Central memory CD8-positive, alpha-beta T cell (primary cell): ENCODE measurements around the gene RTP3.
A peak's percentile ranks its signal among the peaks of the same experiment; 100 is the strongest.
"Not testable (repeated sequence)": the region's sequence is repeated elsewhere in the genome, so short reads cannot be mapped to it uniquely, and the experiment has no call there.

ENCODE experiments used
- ATAC-seq: fragments of 150-1000 bp; cut with Tn5 transposase; replicated peaks from 2 replicates; pipeline ENCODE4 v1.10.0; 2022; ENCODE audit warnings: mild to moderate bottlenecking, moderate FRiP score, moderate number of reproducible peaks; ENCODE audit not compliant: poor library complexity, severe bottlenecking; ENCODE audit errors: extremely low read depth
- DNase-seq, 2 donors: peaks; one replicate each; pipeline ENCODE4 v3.0.0; 2021; ENCODE audit warnings: low spot score in 2 of 2
- H3K27ac Mint-ChIP-seq: one replicate; pipeline ENCODE4 v1.8.0; 2022; ENCODE audit warnings: low read depth, mild to moderate bottlenecking, moderate library complexity, mixed read lengths
- H3K27me3 Mint-ChIP-seq: one replicate; pipeline ENCODE4 v1.8.0; 2022; ENCODE audit warnings: mixed read lengths
- H3K36me3 Mint-ChIP-seq: one replicate; pipeline ENCODE4 v1.8.0; 2022; ENCODE audit warnings: mild to moderate bottlenecking, moderate library complexity, mixed read lengths; ENCODE audit not compliant: insufficient read depth
- H3K4me1 Mint-ChIP-seq: one replicate; pipeline ENCODE4 v1.8.0; 2022; ENCODE audit warnings: mixed read lengths
- H3K4me3 Mint-ChIP-seq: one replicate; pipeline ENCODE4 v1.8.0; 2022; ENCODE audit warnings: mild to moderate bottlenecking, moderate library complexity, mixed read lengths
- H3K9me3 Mint-ChIP-seq: one replicate; pipeline ENCODE4 v1.8.0; 2022; ENCODE audit warnings: mixed read lengths

Gene RTP3

DNA sequence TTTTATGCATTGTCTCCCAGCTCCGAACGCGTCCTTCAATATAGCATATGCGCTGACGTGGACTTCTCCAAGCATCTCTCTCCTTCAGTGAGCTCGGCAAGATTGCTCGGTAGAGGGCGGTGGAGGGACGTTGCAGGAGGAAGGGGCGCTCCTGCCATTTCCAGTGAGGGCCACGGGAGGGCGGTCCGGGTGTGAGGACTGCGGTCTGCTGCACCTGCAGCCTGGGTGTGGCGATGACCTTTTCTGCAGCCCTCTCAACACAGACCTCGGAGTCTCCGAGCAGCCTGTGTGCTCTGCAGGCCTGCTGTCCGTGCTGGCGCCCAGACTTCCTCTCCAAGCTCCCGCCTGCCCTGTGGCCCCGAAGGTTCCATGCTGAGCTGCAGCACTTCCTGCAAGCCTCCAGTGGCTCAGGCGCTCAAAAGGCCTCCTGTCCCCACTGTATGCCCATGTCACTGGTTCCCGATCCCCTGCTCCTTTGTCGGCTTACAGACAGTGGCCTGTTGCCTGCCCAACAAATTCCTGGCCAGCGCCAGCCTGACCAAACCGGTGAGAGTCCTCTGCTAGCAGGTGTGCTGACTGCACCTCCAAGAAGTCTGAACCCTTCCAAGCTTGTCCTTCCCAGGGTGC, 8.9 kb upstream of the RTP3 start:
- H3K4me3 Mint-ChIP-seq = peak overlapping the region; percentile 59
- H3K36me3 Mint-ChIP-seq = peaks cover 7% of the 10 kb centered on the region

DNA sequence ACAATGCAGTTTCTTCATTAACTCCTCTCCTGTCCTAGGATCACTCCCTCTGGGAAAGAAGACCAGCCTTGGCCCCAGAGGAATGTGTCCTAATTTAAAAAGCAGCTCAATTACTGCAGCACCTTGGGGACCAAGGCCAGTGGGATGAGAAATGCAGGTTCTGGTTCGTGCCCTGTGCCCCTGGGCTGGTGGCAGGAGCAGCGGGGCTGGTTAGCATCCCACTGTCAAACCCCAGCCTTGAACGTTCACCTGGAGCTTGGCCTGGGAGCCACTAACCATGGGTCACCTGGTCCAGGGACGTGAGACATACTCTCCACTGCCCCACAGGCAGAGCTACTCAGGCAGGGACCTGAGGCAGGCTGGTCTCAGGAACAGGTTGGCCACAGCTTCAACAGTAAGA, 8.4 kb upstream of the RTP3 start:
- Mint-ChIP-seq H3K36me3 (peaks cover 7% of the 10 kb centered on the region), H3K4me1 (peaks cover 17% of the 10 kb centered on the region), H3K4me3 (peak overlapping the region; percentile 59), H3K27ac (no peak overlapping the region), H3K27me3 (no peaks in the 10 kb centered on the region), H3K9me3 (no peaks in the 10 kb centered on the region)
- ATAC-seq (no peak), DNase-seq (no peak)

More for the DNA sequence above, 8.9 kb upstream of the RTP3 start:
- Mint-ChIP-seq H3K27me3 (no peaks in the 10 kb centered on the region), H3K9me3 (no peaks in the 10 kb centered on the region), H3K4me1 (peaks cover 17% of the 10 kb centered on the region), H3K27ac (peak overlapping the region; percentile 49)
- ATAC-seq = peak; percentile 95
- DNase-seq = peak; percentile 87 to 92

DNA sequence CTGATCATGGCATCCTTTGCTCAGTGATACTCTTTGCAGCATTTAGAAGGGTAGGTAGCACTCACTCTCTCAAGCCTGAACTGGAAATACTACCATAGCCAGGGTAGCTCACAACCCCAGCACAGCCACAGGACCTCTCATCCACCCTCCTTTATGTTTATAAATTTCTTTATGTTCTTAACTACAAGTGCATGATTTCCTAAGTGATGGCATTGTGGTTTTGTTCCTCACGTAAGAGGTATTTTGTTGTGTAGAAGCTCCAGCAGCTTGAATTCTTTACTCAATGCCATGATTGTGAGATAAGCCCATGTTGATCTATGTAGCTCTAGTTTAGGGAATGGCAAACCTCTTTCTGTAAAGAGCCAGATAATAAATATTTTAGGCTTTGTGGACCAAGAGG, 7.9 kb upstream of the RTP3 start:
- H3K36me3 Mint-ChIP-seq = peaks cover 7% of the 10 kb centered on the region
- DNase-seq (no peak), ATAC-seq (no peak)
- H3K27ac Mint-ChIP-seq = no peak overlapping the region
- H3K27me3 Mint-ChIP-seq = no peaks in the 10 kb centered on the region
- no peak overlapping the region for H3K4me3 Mint-ChIP-seq
- peaks cover 17% of the 10 kb centered on the region for H3K4me1 Mint-ChIP-seq
- no peaks in the 10 kb centered on the region for H3K9me3 Mint-ChIP-seq

DNA sequence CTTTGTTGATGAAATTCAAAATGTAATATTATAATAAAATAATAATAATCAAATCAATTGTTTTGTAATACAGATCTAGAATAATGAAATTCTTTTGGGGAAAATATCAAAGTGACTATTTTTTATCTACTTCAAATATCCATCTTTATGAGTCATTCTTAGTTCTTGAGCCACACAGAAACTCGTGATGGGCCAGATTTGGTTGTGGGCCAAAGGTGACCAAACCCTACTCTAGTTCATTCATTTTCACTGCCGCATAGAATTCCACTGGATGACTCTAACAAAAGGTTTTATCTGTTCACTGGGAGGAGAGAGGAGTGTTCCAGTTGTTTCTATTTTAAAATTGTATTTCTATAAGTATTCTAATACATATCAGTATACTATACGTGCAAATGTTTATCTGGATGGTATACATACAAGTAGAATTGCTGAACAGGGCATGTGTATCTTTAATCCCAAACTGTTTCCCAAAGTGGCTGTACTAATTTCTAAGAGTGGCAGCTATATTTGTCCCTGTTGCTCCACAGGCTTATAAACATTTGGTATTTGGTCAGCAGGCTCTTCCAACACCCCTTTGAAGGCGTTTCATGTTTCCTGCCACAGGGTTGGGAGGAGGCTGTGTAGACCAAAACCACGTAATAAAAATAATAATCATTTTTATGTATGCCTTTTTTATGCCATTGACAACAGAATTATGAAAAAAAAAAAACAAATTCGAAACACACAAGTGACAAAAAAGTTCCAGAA, 7.3 kb upstream of the RTP3 start:
- DNase-seq (no peak), ATAC-seq (no peak)
- Mint-ChIP-seq H3K4me1 (peaks cover 17% of the 10 kb centered on the region), H3K9me3 (no peaks in the 10 kb centered on the region), H3K4me3 (no peak overlapping the region), H3K36me3 (peaks cover 7% of the 10 kb centered on the region), H3K27ac (no peak overlapping the region), H3K27me3 (no peaks in the 10 kb centered on the region)

DNA sequence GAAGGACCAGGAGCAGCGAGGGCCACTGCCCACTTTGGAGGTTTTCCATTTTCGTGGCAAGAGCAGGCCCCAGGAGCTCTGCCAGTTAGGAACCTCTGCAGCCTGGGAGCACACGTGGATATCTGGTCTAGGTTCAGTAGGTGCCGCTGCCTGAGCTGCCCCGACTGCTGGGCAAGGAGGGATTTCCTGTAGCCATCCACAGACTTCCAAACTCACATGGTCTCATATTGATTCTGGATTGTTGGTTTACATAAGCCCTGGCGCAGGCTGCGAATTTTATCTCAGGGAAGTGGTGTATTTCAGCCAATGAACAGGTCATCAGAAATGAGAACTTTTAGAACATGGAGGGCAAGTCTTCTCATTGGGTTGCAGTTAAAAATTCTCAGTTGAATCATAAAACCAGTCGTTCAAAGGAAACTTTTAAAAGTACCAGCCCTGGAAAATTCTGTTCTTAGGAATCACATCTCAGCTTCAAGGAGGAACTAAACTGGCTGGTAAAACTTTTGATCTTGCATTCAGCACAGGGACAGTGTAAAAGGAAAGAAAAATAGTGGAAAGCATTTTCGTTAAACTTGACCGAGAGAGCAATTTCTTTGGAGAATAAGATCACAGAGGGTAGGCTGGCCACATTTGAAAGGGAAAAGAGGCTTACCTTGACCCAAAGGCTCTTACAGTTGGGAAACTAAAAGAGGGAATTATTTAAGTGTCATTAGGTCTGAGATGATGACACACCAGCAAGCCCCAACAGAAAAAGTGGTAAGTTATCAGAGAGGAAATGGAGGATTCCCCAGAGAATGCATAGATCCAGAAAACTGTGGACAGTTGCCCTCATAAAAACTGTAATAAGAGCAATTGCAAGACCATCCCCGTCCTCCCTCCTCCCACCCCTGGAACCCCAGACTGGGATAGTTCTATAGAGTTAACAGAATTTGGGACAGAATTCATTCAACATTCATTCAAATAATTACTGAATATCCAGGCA, 6.4 kb upstream of the RTP3 start:
- ATAC-seq = no peak
- H3K4me1 Mint-ChIP-seq = peaks cover 17% of the 10 kb centered on the region
- H3K4me3 Mint-ChIP-seq = no peak overlapping the region
- H3K27me3 Mint-ChIP-seq = no peaks in the 10 kb centered on the region
- DNase-seq = no peak
- no peaks in the 10 kb centered on the region for H3K9me3 Mint-ChIP-seq
- no peak overlapping the region for H3K27ac Mint-ChIP-seq
- peaks cover 7% of the 10 kb centered on the region for H3K36me3 Mint-ChIP-seq

DNA sequence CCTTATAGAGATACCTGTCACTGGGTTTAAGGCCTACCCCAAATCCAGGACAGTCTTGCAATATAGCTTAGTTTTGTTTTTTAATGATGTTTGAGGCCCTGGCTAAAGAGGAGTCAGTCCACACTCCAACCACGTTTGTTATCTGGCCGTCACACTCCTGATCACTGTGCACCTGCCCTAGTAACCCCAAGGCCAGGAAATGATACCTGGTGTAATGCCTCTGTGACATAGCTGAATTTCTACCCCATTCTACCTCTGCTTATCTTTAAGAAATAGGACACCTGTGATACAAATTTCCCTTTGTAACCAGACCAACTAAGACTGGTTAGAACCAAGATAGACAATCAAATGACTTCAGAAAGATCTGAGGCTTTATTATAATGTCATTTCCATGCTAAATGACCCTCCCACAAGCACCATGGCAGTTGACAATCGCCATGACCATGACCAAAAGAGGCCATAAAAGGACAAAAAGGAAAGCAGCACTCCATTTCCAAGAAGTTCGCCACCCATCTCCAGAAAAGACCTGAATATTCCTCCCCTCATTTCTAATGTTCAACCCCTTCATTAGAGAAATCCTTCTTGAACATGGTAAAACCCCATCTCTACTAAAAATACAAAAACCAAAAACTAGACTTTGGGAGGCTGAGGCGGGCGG, 4.8 kb upstream of the RTP3 start:
- ATAC-seq = no peak
- Mint-ChIP-seq H3K27ac (no peak overlapping the region), H3K4me1 (peaks cover 17% of the 10 kb centered on the region)

DNA sequence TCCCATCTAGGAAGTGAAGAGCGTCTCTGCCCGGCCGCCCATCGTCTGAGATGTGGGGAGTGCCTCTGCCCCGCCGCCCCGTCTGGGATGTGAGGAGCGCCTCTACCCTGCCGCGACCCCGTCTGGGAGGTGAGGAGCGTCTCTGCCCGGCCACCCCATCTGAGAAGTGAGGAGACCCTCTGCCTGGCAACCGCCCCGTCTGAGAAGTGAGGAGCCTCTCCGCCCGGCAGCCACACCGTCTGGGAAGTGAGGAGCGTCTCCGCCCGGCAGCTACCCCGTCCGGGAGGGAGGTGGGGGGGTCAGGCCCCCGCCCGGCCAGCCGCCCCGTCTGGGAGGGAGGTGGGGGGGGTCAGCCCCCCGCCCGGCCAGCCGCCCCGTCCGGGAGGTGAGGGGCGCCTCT, 3.3 kb upstream of the RTP3 start:
- peaks cover 14% of the 10 kb centered on the region for H3K4me1 Mint-ChIP-seq
- not testable (repeated sequence) for ATAC-seq, H3K27ac Mint-ChIP-seq, H3K27me3 Mint-ChIP-seq, H3K36me3 Mint-ChIP-seq, DNase-seq, H3K4me3 Mint-ChIP-seq, H3K9me3 Mint-ChIP-seq

More for the DNA sequence above, 4.8 kb upstream of the RTP3 start:
- Mint-ChIP-seq H3K27me3 (no peaks in the 10 kb centered on the region), H3K4me3 (no peak overlapping the region), H3K9me3 (no peaks in the 10 kb centered on the region), H3K36me3 (peaks cover 7% of the 10 kb centered on the region)
- no peak for DNase-seq

DNA sequence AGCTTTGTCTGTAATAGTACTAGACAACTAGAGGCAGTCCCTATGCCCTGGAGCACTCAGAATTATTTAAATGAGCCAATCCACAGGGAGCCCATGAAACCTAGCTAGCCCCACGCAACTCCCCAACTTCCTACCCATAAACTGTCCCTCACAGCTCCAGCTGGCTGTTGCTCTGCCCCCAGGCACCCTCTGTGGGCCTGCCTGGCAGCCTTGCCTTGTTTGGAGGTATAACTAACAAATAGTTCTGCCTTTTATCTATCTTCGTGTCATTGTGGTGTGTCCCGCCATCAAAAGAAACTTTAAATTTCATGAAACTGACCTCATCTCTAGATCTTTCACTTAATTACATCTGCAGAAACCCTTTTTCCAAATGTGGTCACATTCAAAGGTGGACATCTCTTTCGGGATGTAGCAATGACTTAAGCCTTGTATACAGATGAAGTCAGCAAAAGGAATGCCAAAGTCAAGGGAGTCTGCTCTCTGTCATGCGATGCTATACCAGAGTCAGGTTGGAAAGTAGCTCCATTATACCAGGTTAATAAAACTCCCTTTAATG, 1.8 kb upstream of the RTP3 start:
- Mint-ChIP-seq H3K27ac (no peak overlapping the region), H3K27me3 (no peaks in the 10 kb centered on the region), H3K36me3 (no peaks in the 10 kb centered on the region), H3K4me3 (no peak overlapping the region), H3K9me3 (no peaks in the 10 kb centered on the region), H3K4me1 (peaks cover 9% of the 10 kb centered on the region)
- DNase-seq (no peak), ATAC-seq (no peak)

DNA sequence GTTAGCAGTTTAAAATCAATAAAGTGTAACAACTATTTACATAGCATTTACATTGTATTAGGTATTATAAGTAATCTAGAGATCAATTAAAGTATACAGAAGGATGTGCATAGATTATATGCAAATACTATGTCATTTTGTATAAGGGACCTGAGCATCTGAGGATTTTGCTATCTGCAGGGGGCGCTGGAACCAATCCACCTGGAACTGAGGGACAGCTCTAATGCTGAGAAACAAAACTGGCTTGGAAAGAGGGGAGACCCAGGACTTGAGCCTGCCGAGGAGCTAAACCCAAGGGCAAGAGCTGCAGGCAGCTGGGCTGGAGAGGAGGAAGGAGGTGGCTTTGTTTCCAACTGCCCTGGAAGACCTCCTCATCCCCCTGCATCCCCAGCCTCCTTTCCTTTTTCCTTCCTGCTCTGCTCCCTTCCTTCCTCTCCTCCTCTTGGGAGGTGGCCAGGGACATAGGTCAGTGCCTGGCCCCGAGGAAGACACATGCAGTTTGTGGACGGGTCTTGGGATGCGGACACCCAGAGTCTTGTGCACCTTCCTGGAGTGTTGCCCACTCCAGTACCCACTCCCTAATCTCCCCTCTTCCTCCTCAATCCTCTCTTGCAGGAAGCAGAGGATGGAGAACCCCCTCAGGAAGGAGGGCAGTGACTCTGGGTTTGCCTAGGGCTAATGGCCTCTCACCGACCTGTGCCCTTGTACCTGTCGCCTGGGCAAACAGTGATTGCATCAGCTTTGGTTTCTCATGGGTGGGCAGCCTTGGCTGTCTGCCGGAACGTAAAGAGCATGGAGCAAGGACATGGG, 825 bp upstream of the RTP3 start:
- no peak for ATAC-seq
- no peaks in the 10 kb centered on the region for H3K27me3 Mint-ChIP-seq

DNA sequence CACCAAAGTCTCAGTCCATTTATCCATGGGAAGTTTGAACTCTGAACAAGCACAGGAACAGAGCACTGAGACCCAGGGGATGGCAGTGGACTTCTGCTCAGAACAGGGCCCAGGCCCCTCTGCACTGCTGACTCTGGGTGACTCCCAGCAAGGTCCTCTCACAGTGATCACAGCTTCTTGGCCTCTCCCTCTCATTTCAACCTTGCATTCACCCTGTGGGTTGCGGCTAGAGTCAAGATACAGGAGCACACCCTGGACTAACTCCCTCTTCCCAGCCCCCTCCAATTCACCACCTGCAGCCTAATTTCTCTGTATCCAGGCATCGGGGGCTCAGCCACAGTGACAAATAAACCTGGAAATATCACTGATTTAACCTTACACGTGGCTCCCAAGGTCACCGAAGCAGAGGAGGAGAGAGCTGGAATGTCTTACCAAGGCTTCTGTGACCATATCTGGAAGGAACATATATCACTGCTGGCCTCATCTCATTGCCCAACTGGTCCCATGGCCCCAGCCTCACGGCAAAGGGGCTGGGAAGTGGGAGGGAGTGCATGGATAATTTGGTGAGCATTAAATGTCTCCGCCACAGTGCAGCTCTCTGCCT, 1.2 kb downstream of the RTP3 start:
- no peak overlapping the region for H3K27ac Mint-ChIP-seq
- no peak for DNase-seq
- H3K4me1 Mint-ChIP-seq = peaks cover 13% of the 10 kb centered on the region
- H3K27me3 Mint-ChIP-seq = no peaks in the 10 kb centered on the region
- ATAC-seq = no peak
- no peaks in the 10 kb centered on the region for H3K9me3 Mint-ChIP-seq
- H3K4me3 Mint-ChIP-seq = no peak overlapping the region
- H3K36me3 Mint-ChIP-seq = no peaks in the 10 kb centered on the region

More for the DNA sequence above, 825 bp upstream of the RTP3 start:
- Mint-ChIP-seq H3K9me3 (no peaks in the 10 kb centered on the region), H3K4me3 (no peak overlapping the region), H3K4me1 (peaks cover 9% of the 10 kb centered on the region), H3K36me3 (no peaks in the 10 kb centered on the region), H3K27ac (no peak overlapping the region)
- peak; percentile 32 to 37 for DNase-seq
